HG03558 (cell line): ENCODE measurements around the gene AMOT.

Source experiments
- ATAC-seq: cut with Tn5 transposase; IDR thresholded peaks from one replicate; pipeline ENCODE4 v1.9.1; 2021; ENCODE audit warnings: moderate number of reproducible peaks; ENCODE audit not compliant: unreplicated experiment; ENCODE audit errors: extremely low read depth

AMOT gene

GRCh38 chrX:112808651-112809195, 31.9 kb downstream of the AMOT start:
- no peak for ATAC-seq

DNA sequence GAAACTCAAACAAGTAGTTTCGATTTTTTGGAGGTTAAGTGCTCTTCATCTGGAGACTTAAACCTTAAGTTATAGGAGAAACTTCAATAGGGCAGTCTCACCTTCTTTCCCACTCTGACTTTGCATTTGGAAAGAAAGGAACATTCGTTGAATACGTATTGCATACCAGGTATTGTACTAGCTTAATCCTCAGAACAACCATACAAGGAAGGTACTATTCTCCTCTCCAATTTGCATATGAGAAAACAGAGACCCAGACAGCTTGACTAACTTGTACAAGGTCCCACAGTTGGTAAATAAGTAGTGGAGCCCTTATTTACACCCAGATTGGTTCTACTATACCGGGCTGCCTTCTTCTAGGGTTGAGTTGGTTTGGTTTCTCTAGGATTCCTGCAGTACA, 32.6 kb downstream of the AMOT start:
- ATAC-seq, result no peak

GRCh38 chrX:112803060-112803459, 37.6 kb downstream of the AMOT start:
- no peak for ATAC-seq

GRCh38 chrX:112802541-112802940, 38.1 kb downstream of the AMOT start:
- no peak for ATAC-seq

DNA sequence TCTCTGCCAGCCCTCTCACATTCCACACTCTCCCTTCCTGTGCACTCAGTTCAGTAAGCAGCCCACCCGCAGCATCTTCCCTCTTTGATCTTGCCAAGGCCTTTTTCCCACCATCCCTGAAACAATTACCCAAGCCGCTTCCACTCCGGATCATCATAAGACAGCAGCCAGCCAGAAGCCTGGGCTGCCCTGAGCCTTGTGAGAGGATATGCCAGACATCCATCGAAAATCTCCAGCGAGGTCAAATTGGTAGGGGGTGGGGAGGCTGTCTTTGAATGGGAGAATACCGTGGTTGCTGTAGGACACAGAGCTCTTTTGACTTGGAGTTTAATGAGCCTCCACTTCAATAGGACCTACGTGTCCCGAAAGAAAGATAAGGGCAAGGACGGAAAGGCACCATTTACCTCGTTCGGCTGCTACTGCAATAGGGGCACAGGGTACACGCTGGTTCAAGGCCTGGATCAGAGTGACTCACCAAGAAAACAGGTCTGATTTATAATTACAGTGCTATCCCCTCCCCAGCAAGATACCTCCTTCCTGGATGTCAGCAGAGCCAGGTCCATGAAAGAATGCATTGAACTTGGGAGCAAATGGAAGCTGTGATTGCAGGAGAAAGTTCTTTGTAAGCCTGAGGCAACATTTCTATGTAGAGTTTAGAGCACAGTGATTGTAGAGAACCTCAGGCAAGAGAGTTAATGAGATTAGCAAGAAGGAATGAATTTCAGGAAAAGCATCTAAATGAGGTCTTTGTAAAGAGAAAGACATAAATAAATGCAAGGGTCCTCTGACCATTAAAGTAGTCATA, 39.5 kb downstream of the AMOT start:
- no peak for ATAC-seq

DNA sequence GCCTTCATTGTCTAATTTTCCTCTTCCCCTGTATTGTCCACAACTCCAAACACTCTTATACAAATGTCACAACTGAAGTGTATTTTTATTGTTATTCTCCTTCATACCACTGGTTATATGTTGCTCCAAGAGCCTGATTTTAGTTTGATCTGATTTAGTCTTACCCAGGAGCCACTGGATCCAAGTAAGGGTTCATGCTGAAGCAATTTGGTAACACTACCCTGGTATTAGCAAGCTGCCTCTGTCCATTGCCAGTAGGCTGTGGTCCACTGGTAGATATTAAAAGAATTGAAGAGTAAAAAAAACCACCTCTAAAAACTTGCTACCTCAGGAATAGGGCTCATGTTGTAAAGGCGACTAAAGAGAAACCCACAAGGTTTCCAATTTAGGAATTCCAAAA, 41.2 kb downstream of the AMOT start:
- no peak for ATAC-seq

DNA sequence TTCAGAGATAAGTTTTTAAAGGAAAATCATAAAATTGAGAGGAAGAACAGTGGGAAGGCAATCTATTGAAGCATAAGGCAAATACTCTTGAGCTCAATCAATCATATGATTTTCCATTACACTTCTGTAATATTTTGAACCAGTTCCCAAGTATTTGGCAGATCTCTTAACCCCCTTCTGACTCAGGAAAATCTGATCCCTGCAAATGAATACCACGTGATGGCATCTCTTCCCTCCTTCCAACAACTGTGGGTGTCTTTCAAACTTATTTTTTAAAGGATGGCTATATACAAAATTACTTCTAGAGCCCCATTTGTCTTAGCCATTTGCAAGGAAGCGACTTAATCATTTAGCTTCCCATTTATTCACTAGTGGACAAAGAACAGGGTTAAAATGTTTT, 41.9 kb downstream of the AMOT start:
- no peak for ATAC-seq

GRCh38 chrX:112789931-112790330, 50.7 kb downstream of the AMOT start:
- no peak for ATAC-seq

DNA sequence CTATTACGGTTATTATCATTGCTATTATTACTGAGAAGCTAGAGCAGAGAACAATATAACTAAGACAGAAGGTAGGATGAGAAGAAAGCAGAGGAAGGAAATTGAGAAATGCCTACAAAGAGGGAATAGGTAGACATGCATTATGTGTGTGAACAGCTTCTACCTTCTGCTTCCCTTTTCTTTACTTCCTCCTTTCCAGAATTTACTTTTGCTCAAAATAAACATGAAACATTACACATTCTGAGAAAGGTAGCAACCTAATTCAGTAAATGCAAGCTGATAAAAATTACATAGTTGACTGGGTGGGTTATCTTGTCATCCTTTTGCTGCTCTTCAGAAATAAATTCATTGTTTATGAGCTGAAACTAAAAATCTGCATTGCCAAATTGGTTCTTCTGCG, 54.6 kb downstream of the AMOT start:
- no peak for ATAC-seq

GRCh38 chrX:112785344-112785743, 55.3 kb downstream of the AMOT start:
- ATAC-seq, result no peak

DNA sequence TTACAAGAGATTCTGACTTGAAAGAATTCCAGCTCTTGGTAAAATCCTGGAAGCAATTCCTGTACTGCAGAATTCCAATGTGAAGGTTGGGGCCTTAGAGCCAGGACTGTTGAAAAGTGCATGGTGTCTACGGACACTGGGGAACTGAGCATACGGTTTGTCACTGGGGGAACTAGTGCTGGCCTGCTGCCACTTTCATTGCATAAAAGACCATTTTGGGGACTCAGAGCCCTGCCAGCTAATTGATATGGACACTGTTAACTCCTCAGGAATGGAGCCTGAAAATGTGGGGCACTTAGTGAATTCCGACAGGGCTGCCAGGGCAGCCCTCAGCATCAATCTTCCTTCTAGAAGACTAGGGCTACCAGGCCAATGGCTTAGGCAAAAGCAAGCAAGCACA, 55.9 kb downstream of the AMOT start:
- no peak for ATAC-seq

GRCh38 chrX:112779139-112779538, 61.5 kb downstream of the AMOT start:
- no peak for ATAC-seq

GRCh38 chrX:112774651-112775293, 65.9 kb downstream of the AMOT start:
- ATAC-seq, result no peak

- ATAC-seq, result no peak
Measured at GRCh38 chrX:112774142-112774541, 66.5 kb downstream of the AMOT start.

DNA sequence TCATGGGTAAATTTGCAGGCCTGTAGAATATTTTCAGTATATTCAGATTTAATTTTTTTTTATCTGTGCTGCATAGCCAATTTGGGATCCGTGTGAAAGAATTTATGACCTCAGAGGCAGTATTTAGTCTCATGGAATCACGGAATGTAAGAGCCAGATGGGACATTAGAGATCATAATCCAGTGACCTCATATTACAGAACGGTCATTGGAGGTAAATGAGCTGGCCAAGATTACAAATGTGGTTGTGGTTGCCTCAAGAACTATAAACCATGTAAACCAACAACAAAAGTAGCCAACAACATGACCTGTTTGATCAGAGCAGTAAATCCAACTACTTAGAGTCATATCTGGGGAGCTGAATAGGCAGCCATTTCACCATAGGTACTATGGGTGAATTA, 71.6 kb downstream of the AMOT start:
- ATAC-seq, result no peak

GRCh38 chrX:112768563-112768962, 72.1 kb downstream of the AMOT start:
- no peak for ATAC-seq

DNA sequence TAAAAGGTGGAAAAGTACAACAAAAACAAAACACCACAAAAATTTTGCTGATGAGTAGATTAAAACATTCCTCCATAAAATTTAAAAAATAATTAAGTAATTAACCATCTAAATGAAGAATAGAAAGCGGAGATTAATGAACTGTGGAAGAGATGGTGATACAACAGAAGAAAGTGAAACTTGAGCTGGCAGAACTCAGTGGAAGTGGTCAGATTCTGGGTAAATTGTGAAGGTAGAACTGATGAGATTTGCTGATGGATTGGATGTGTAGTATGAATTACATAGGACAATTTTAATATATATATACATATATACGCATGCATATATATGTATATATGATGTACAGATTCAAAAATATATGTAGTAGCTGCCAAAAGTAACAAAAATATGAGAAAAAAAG, 73.9 kb downstream of the AMOT start:
- no peak for ATAC-seq

DNA sequence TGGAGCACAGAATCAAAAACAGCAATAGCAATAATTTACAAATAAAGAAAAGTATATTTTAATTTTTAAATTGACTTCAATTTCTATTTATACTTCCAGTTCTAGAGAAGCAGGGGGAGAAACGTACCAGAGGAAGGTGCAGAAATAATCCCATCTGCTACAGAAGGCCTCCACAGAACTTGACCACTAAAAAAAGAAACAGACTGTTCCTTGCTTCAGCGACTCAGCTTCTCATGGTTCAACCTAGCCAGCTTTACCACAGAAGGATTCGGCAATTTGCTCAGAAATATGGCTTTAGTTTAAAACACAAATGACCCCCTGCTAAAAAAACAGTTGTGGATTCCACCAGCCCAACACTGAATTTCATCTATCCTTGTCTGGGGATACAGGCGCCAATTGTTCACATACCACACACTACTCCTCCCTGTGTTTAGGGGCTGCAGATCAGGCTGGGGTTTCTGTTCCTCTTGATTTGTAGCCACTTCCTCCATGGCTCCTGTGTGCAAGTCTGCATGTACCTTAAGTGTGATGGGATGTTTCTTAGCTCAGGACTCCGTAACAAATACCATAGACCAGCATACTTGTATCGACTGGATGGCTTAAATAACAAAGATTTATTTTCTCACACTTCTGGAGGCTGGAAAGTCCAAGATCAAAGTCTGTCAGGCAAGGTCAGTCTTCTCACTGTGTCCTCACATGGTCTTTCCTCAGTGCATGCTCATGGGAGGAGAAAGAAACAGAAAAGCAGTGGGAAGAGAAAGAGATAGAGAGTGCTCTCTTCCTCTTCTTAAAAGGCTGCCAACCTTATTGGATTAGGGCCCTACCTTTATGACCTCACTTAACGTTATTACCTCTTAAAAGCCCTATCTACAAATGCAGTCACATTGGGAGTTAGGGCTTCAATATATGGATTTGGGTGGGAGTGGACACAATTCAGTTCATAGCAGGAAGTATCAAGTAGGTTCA, 79.1 kb downstream of the AMOT start:
- ATAC-seq, result peak; percentile 59

DNA sequence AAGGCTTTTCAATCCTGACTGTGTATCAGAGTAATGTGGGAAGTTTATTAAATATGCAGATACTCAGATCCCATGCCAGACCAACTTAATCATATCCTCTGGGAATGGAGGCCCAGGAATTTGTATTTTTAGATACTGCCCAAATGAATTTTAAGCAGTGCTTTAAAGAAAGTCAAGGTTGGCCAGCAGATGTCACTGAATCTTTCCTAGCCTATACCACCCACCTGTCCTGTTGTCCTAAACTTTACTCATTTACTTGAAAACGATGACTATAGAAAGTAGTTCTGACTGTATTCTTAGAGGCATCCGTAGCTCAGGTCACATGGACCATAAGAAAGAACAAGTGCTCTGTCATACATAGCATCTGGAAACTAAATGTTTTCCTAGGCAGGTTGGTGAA, 79.9 kb downstream of the AMOT start:
- ATAC-seq, result no peak

- ATAC-seq, result no peak
Measured at GRCh38 chrX:112759966-112760365, 80.7 kb downstream of the AMOT start.

DNA sequence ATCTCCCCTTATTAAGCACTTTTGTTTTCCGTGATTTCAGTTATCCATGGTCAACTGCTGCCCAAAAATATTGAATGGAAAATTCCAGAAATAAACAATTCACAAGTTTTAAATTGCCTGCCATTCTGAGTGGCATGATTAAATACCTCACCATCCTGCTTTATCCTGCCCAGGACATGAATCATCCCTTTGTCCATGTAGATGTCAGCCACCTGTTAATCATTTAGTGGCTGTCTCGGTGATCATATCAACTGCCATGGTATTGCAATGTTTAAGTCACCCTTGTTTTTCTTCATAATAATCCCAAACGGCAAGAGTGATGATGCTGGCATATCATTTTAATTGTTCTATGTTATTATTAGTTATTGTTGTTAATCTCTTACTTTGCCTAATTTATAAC, 81.1 kb downstream of the AMOT start:
- ATAC-seq, result no peak
